Stomach (tissue), 9 donors: ENCODE results near the gene MRPL34. TPM values are rescaled to one million over a fixed set of nuclear protein-coding genes. Genes with fewer than 3 reads are reported as not detected.

ENCODE experiments used
- DNase-seq, 2 donors: peaks; one replicate each; pipeline versions ENCODE4 v3.0.0 to v3.0.0-alpha.2; 2013 to 2019
- H3K27ac ChIP-seq, 5 donors: fragments of 200-600 bp in 4 of 5; sonication (generic) in 4 of 5; one replicate each; pipeline ENCODE4 v1.5.1; 2013 to 2019; ENCODE audit warnings: mild to moderate bottlenecking in 1 of 5, moderate library complexity in 1 of 5
- H3K27me3 ChIP-seq, 3 donors: fragments of 200-600 bp; sonication (generic); one replicate each; pipeline ENCODE4 v1.5.1; 2017 to 2019; ENCODE audit warnings: mixed run types in 1 of 3
- H3K36me3 ChIP-seq, 4 donors: fragments of 200-600 bp; sonication (generic); 1 replicate in 3 of 4; 2 replicates in 1 of 4; pipeline ENCODE4 v1.5.1; 2016 to 2019
- H3K4me1 ChIP-seq, 4 donors: fragments of 200-600 bp; sonication (generic); one replicate each; pipeline ENCODE4 v1.5.1; 2016 to 2019
- H3K4me3 ChIP-seq, 4 donors: fragments of 200-600 bp; sonication (generic) in 3 of 4; one replicate each; pipeline ENCODE4 v1.5.1; 2016 to 2019; ENCODE audit warnings: mild to moderate bottlenecking in 1 of 4
- H3K9me3 ChIP-seq, 4 donors: fragments of 200-600 bp; sonication (generic); one replicate each; pipeline ENCODE4 v1.5.1; 2016 to 2019
- EP300 ChIP-seq: sonication (generic); formaldehyde crosslinking; IDR thresholded peaks from one replicate; pipeline ENCODE4 v1.6.1; 2017; ENCODE audit warnings: antibody characterized with exemption
- POLR2A ChIP-seq, 4 donors: fragments of 450-650 bp; IDR thresholded peaks; one replicate each; pipeline ENCODE4 v1.6.1; 2016; ENCODE audit warnings: antibody characterized with exemption in 4 of 4, control low read depth in 2 of 4, mild to moderate bottlenecking in 1 of 4, moderate library complexity in 1 of 4
- POLR2AphosphoS5 ChIP-seq, 3 donors: sonication (generic); formaldehyde crosslinking; IDR thresholded peaks; one replicate each; pipeline ENCODE4 v1.6.1; 2016; ENCODE audit warnings: antibody characterized with exemption in 3 of 3
- WGBS, 5 donors: extraction: QIAGEN DNeasy Blood & Tissue Kit in 3 of 5; methylation state at CpG; one replicate each; pipeline versions ENCODE4 v1.1.5 to v1.1.7; 2013 to 2018; 5-methylcytosine and 5-hydroxymethylcytosine counted together
- intact Hi-C: fragments of 100-400 bp; cut with DNase I; formaldehyde crosslinking; loops from one replicate; pipeline ENCODE4 v1.15.1; 2023; ENCODE audit warnings: low total_unique reads
- polyA plus RNA-seq, 3 donors: library from polyadenylated mRNA; stranded (reverse); fragments of 200-250 nt; gene quantifications; one replicate each; pipeline ENCODE4 v1.2.3, GENCODE V29; 2013
- total RNA-seq, 5 donors: library from RNA; depleted of rRNA; stranded (reverse); fragments of >200 nt; gene quantifications; one replicate each; pipeline versions ENCODE4 v1.1.0 to v1.2.3, GENCODE V29; 2014 to 2016
- TF ChIP-seq, protein P1 (sequence below), 7 experiments: fragments of 450-650 bp in 4 of 7; fragments of 200-600 bp in 3 of 7; sonication (generic) in 3 of 7; IDR thresholded peaks; one replicate each; pipeline ENCODE4 v1.5.1; 2016 to 2019; ENCODE audit warnings: antibody characterized with exemption in 7 of 7, control low read depth in 2 of 7, mild to moderate bottlenecking in 1 of 7
- donor health status: healthy with polysubstance abuse.
- donor health status: Bipolar disorder and iron deficiency.
- donor health status: healthy.

MRPL34 gene
- total and polyA plus RNA-seq, 8 donors, result 6.6 to 200 (median 155) TPM

DNA sequence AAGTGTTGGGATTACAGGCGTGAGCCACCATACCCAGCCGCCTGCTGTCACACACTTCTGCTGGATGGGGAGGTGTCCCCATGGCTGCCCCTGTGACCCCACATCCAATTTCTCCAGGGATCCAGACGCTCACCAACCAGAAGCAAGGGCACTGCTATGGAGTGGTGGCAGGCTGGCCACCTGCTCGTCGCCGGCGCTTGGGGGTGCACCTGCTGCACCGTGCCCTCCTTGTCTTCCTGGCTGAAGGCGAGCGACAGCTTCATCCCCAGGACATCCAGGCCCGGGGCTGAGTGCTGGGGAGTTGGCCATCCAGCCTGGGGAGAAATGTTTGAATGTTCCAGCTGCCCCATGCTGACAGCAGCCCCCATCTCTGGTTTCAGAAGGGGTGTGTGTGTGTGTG lies 19.4 kb upstream of the MRPL34 start:
- no peak overlapping the region for H3K4me3 ChIP-seq
- no peak for DNase-seq
- intact Hi-C loops, result no loop called here
- TF ChIP-seq EP300 (no peak), POLR2AphosphoS5 (IDR thresholded peaks at IDR 0.05) (no peak), POLR2A (IDR thresholded peaks at IDR 0.05) (no peak)
- TF ChIP-seq, protein P1, sequence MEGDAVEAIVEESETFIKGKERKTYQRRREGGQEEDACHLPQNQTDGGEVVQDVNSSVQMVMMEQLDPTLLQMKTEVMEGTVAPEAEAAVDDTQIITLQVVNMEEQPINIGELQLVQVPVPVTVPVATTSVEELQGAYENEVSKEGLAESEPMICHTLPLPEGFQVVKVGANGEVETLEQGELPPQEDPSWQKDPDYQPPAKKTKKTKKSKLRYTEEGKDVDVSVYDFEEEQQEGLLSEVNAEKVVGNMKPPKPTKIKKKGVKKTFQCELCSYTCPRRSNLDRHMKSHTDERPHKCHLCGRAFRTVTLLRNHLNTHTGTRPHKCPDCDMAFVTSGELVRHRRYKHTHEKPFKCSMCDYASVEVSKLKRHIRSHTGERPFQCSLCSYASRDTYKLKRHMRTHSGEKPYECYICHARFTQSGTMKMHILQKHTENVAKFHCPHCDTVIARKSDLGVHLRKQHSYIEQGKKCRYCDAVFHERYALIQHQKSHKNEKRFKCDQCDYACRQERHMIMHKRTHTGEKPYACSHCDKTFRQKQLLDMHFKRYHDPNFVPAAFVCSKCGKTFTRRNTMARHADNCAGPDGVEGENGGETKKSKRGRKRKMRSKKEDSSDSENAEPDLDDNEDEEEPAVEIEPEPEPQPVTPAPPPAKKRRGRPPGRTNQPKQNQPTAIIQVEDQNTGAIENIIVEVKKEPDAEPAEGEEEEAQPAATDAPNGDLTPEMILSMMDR (IDR thresholded peaks at IDR 0.05), result no peak
- H3K36me3 ChIP-seq, result no peaks in the 10 kb centered on the region
- WGBS, 5 donors, result 89 to 93% (median 92%) methylated on average over 7 to 11 of the region's 11 CpGs
- peaks cover 12 to 26% (median 19%) of the 10 kb centered on the region in 4 donors for H3K4me1 ChIP-seq
- peaks cover 3 to 32% (median 16%) of the 10 kb centered on the region in 3 donors for H3K27me3 ChIP-seq
- no peak overlapping the region for H3K27ac ChIP-seq
- H3K9me3 ChIP-seq, result no peaks in the 10 kb centered on the region

DNA sequence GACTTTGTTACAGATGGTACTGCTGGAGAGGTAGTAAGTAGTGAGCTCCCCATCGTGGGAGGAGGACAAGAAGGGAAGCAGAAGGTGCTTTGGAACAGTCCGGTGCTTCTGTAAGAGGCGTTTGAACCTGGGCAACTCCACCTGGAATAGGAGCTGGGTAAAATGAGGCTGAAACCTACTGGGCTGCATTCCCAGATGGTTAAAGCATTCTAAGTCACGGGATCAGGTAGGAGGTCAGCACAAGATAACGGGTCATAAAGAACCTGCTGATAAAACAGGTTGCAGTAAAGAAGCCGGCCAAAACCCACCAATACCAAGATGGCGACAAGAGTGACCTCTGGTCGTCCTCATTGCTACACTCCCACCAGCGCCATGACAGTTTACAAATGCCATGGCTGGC lies 18.9 kb upstream of the MRPL34 start:
- Histone ChIP-seq H3K4me3 (no peak overlapping the region), H3K27me3 (peaks cover 0 to 27% (median 11%) of the 10 kb centered on the region in 3 donors), H3K9me3 (no peaks in the 10 kb centered on the region), H3K36me3 (no peaks in the 10 kb centered on the region), H3K4me1 (peaks cover 8 to 23% (median 15%) of the 10 kb centered on the region in 4 donors), H3K27ac (no peak overlapping the region)
- no peak for TF ChIP-seq POLR2A (IDR thresholded peaks at IDR 0.05)
- TF ChIP-seq EP300, result no peak
- TF ChIP-seq, protein P1 (IDR thresholded peaks at IDR 0.05), result no peak
- no peak for TF ChIP-seq POLR2AphosphoS5 (IDR thresholded peaks at IDR 0.05)
- 40 to 66% (median 44%) methylated on average over 9 of the region's 9 CpGs for whole genome bisulfite sequencing, 5 donors
- intact Hi-C loops, result no loop called here
- DNase-seq, result no peak

DNA sequence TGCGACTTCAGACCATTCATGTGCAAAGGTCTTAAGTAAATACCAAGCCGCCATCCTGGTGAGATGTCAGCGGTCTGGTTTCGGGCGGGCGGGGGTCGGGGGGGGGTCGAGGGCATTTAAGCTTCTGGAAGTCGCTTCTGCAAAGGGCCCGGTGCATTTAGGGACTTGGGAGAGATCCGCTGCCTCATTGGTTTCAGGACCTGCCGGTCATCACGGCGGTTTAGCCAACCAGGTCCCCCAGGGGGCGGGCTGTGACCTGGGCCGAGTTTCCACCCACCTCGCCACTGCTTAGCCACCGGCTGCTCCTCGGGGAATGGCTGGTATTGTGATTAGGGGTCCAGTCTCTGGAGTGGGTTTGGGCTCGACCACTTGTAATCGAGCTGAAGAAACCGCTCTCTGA lies 16.2 kb upstream of the MRPL34 start:
- TF ChIP-seq POLR2AphosphoS5 (IDR thresholded peaks at IDR 0.05) (no peak), POLR2A (IDR thresholded peaks at IDR 0.05) (no peak), EP300 (no peak)
- TF ChIP-seq, protein P1 (IDR thresholded peaks at IDR 0.05), result peak in 1 of 7 experiments; percentile 10
- Histone ChIP-seq H3K36me3 (peaks cover 0 to 6% (median 3%) of the 10 kb centered on the region in 4 donors), H3K27ac (no peak overlapping the region), H3K4me1 (peaks cover 0 to 34% (median 23%) of the 10 kb centered on the region in 4 donors), H3K9me3 (no peaks in the 10 kb centered on the region), H3K4me3 (no peak overlapping the region), H3K27me3 (peaks cover 0 to 7% (median 4%) of the 10 kb centered on the region in 3 donors)
- 11 to 16% (median 12%) methylated on average over 19 to 22 of the region's 22 CpGs for WGBS, 5 donors
- peak; percentile 76 to 88 for DNase-seq
- intact Hi-C loops, result no loop called here

DNA sequence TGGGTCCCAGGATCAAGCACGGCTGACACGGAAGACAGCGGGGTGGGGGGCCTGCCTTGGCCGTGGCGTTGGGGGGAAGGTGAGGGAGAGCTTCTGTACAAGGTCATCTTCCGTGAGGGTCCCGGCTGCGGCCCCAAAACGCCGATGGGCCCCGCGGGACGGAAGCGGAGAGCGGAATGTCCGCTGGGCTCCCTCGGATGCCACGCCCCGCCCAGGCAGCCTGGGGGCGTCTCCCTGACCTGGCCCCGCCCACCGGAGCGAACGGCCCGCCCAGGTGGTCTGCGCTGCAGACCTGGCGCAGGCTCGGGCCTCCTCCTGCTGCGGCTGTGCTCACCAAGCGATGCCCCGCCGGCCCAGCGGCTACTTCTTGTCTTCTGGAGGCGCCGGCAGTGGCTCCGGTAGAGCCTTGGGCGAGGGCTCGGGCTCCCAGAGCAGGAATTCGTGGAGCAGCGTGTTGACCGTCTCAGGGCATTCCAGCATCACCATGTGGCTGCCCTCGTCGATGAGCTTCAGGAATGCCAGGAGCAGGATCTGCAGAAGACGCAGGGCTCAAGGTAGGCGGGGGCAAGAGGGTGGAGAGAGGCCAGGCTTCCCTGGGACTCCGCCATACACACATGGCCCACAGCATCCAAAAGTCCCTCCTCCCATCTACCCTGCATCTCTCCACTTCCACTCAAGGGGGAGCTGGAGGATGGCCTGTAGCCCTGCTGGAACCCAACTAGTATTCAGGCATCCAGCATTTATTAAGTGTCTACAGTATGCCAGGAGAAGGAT lies 13.2 kb upstream of the MRPL34 start:
- Histone ChIP-seq H3K4me1 (peaks cover 0 to 34% (median 23%) of the 10 kb centered on the region in 4 donors), H3K4me3 (peak overlapping the region; percentile 54 to 79 (median 62)), H3K27me3 (peaks cover 0 to 7% (median 4%) of the 10 kb centered on the region in 3 donors), H3K36me3 (peaks cover 0 to 14% (median 7%) of the 10 kb centered on the region in 4 donors), H3K27ac (peak overlapping the region; percentile 47 to 81 (median 69)), H3K9me3 (no peaks in the 10 kb centered on the region)
- intact Hi-C loops, result no loop called here
- 1 to 8% (median 2%) methylated on average over 25 to 46 of the region's 46 CpGs for WGBS, 5 donors
- peak; percentile 76 to 92 for DNase-seq
- TF ChIP-seq POLR2A (IDR thresholded peaks at IDR 0.05) (no peak), POLR2AphosphoS5 (IDR thresholded peaks at IDR 0.05) (peak in 1 of 3 donors; percentile 40), EP300 (no peak)
- TF ChIP-seq, protein P1 (IDR thresholded peaks at IDR 0.05), result peak in 5 of 7 experiments; percentile 42 to 85 (median 59)
